Measurements from ENCODE around the gene RBL2.

DNA sequence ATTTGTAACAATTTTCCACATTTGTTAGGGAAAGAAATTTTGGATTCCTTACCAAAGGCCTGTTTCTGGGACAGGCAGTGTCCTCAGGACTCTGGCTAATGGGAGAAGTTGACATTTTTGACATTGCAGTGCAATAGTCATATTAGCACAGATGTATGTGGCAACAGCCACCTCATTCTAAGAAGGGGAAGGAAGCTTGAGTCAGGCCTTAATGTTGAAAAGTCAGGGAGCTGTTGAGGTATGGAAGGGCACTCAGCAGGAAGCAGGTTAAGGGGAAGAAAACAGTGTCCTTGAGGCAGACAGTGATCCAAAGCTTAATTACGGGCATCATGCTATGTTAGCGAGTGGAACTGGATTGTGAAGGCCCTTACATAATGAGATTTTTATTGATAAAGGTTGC, 47.9 kb downstream of the RBL2 start:
- TF ChIP-seq, protein P1, sequence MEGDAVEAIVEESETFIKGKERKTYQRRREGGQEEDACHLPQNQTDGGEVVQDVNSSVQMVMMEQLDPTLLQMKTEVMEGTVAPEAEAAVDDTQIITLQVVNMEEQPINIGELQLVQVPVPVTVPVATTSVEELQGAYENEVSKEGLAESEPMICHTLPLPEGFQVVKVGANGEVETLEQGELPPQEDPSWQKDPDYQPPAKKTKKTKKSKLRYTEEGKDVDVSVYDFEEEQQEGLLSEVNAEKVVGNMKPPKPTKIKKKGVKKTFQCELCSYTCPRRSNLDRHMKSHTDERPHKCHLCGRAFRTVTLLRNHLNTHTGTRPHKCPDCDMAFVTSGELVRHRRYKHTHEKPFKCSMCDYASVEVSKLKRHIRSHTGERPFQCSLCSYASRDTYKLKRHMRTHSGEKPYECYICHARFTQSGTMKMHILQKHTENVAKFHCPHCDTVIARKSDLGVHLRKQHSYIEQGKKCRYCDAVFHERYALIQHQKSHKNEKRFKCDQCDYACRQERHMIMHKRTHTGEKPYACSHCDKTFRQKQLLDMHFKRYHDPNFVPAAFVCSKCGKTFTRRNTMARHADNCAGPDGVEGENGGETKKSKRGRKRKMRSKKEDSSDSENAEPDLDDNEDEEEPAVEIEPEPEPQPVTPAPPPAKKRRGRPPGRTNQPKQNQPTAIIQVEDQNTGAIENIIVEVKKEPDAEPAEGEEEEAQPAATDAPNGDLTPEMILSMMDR (IDR thresholded peaks at IDR 0.05), result no peak
- TF ChIP-seq POLR2A (IDR thresholded peaks at IDR 0.05), result no peak

Measured in ovary (tissue), 3 donors.